Stimulated activated naive B cell treated with anti-CD40 and anti-IgM and Interleukin-4, amounts not matched to agents 10 μg/mL and 1 μg/mL and 100 μg/mL, for 72 hours (primary cell): ENCODE results near the gene RBM8A.

ENCODE experiments used
- ATAC-seq, 2 donors: fragments of 150-1000 bp; cut with Tn5 transposase; replicated peaks; 2 replicates each; pipeline ENCODE4 v1.10.0; 2021; ENCODE audit warnings: moderate library complexity in 1 of 2
- DNase-seq: peaks from one replicate; pipeline ENCODE4 v3.0.0; 2021
- H3K27ac Mint-ChIP-seq: one replicate; pipeline ENCODE4 v1.8.0; 2022; ENCODE audit warnings: mild to moderate bottlenecking, mixed read lengths
- H3K27me3 Mint-ChIP-seq, 2 donors: one replicate each; pipeline ENCODE4 v1.8.0; 2022; ENCODE audit warnings: mixed read lengths in 2 of 2
- H3K36me3 Mint-ChIP-seq, 2 donors: one replicate each; pipeline ENCODE4 v1.8.0; 2022; ENCODE audit warnings: mixed read lengths in 2 of 2, mild to moderate bottlenecking in 1 of 2
- H3K4me1 Mint-ChIP-seq, 2 donors: one replicate each; pipeline ENCODE4 v1.8.0; 2022; ENCODE audit warnings: mixed read lengths in 2 of 2, mild to moderate bottlenecking in 1 of 2
- H3K4me3 Mint-ChIP-seq, 2 donors: one replicate each; pipeline ENCODE4 v1.8.0; 2022; ENCODE audit warnings: mild to moderate bottlenecking in 2 of 2, mixed read lengths in 2 of 2, moderate library complexity in 1 of 2
- H3K9me3 Mint-ChIP-seq, 2 donors: one replicate each; pipeline ENCODE4 v1.8.0; 2022; ENCODE audit warnings: mixed read lengths in 2 of 2, mild to moderate bottlenecking in 1 of 2

RBM8A gene

DNA sequence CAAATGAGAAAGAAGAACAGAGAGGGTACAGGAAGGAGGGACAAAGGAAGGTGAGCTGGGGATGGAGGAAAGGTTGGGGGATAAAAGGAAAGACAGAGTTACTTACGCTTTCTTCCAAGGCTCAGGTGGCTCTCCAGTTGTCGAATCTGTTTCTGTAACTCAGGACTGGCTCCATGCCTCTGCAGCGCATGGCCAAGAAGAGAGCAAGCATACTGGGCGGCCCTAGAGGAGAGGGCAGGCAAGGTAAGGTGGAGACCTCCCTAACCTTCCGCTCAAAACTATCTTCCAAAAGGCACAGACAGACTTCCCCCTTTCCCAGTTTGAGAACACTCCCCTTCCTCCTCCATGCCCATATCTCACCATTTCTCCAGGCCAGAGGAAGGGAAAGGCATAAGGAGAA, 9.7 kb downstream of the RBM8A start:
- DNase-seq (no peak), ATAC-seq (no peak)
- Mint-ChIP-seq H3K36me3 (peaks cover 23 to 56% of the 10 kb centered on the region in 2 donors), H3K27me3 (no peaks in the 10 kb centered on the region), H3K27ac (peak overlapping the region; percentile 97), H3K4me1 (peaks cover 28 to 60% of the 10 kb centered on the region in 2 donors), H3K4me3 (peak overlapping the region; percentile 94 to 99), H3K9me3 (no peaks in the 10 kb centered on the region)

DNA sequence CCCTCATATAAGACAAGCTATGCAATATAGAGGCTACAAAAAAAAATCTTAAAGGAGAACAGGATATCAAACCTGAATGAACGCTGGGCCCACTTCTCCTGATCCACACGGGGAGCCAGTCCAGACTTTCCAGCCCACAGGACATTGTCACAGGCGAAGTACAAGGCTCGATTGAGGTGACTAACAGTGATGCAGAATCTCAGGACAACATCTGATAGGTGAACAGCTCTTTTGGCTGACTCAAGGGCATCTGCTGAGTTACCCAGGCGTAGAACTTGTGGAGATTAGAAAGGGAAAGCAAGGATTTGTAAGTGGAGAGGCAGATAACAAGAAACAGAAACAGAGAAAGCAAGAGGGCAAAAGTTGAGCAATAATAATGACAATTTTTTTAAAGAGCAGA, 10.5 kb downstream of the RBM8A start:
- H3K4me1 Mint-ChIP-seq: peaks cover 34 to 67% of the 10 kb centered on the region in 2 donors
- H3K9me3 Mint-ChIP-seq: no peaks in the 10 kb centered on the region
- H3K36me3 Mint-ChIP-seq: peaks cover 28 to 63% of the 10 kb centered on the region in 2 donors
- ATAC-seq (no peak), DNase-seq (no peak)
- H3K27ac Mint-ChIP-seq: peak overlapping the region; percentile 27
- no peaks in the 10 kb centered on the region for H3K27me3 Mint-ChIP-seq
- peak overlapping the region; percentile 68 to 73 for H3K4me3 Mint-ChIP-seq

DNA sequence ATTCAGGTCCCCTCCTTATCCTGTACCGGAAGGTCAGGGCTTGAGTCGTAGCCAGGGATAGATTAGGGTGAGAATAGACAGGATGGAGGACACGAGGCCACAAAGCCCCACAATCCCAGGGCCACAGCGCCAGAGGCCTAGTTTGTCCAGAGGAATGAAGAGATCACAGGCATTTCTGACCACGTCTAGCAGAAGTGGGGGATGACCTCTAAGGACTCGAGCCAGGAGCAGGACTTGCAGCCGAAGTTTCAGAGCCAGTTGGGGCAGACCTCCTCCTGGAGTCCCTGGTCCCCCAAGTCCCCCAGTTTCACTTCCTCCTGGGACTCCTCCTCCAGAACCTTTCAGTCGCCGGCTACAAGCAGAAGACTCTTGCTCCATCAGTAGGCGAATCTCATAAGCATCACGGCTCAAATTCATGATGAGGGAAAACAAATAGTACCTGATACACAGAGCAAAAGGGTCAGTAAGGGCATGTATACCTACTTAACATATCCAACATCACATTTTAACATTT, 15.1 kb downstream of the RBM8A start:
- DNase-seq (no peak), ATAC-seq (no peak)
- Mint-ChIP-seq H3K4me3 (no peak overlapping the region), H3K9me3 (no peaks in the 10 kb centered on the region), H3K27ac (no peak overlapping the region), H3K36me3 (peaks cover 51 to 70% of the 10 kb centered on the region in 2 donors), H3K27me3 (no peaks in the 10 kb centered on the region), H3K4me1 (peaks cover 24 to 45% of the 10 kb centered on the region in 2 donors)

DNA sequence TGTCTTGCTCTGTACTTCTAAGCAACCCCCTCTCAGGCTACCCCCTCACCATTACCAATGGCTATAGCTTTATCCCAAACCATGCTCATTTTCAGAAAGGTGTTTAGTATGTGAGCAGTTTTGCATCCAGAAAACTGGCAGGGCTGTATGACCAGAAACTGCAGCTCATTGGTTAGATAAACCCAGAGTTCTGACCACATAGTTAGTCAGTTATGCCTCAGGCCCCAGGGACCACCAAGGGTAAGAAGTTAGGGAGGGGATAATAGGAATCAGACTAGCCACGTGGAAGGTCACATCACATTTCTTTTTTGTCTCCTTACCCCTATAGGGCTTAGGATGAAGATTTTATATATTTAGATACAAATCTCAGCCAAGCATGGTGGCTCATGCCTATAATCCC, 18.6 kb downstream of the RBM8A start:
- no peak for DNase-seq
- no peak overlapping the region for H3K4me3 Mint-ChIP-seq
- H3K4me1 Mint-ChIP-seq: peaks cover 14 to 22% of the 10 kb centered on the region in 2 donors

DNA sequence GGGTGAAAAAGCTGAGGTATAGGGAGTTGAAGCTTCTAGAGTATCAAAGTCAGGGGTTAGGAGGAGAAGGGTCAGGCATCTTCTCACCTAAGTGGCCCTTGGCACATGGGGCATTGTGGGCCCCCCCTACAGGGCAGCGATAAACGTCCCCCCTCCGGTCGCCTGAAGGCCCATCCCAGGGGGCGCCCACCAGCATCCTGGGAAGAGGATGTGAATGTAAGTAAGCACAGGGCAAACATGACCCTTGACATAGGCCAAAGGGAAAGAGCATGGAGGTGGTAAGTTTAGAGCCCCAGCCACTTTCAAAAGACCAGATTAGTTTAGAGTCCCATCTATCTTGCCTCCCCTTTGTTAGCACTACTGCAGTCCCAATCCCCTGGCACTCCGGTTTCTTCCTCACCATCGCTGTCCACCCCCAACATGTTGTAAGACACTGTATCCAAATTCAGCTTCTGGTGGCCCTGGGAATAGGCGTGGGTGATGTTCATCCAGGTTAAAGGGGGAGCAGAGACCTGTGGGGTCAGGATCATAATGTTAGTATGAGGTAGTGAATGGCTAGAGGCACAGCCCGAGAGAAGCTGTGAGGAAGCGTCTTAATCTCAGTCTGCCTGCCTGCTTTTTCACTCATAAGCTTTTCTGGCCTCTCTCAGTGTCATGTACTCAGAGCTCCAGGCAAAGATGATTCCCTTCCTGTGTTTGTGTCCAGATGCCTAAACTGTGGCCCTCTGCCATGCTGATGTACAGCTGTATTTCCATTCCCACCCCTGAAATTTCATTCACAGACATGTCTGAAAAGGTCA, 20.1 kb downstream of the RBM8A start:
- no peak for DNase-seq
- ATAC-seq: no peak
- H3K36me3 Mint-ChIP-seq: peaks cover 33 to 38% of the 10 kb centered on the region in 2 donors
- H3K27me3 Mint-ChIP-seq: no peaks in the 10 kb centered on the region
- no peak overlapping the region for H3K27ac Mint-ChIP-seq
- H3K4me1 Mint-ChIP-seq: peaks cover 7 to 13% of the 10 kb centered on the region in 2 donors
- H3K4me3 Mint-ChIP-seq: no peak overlapping the region
- H3K9me3 Mint-ChIP-seq: no peaks in the 10 kb centered on the region

More for the DNA sequence above, 18.6 kb downstream of the RBM8A start:
- no peak for ATAC-seq
- H3K36me3 Mint-ChIP-seq: peaks cover 40 to 50% of the 10 kb centered on the region in 2 donors
- no peak overlapping the region for H3K27ac Mint-ChIP-seq
- H3K9me3 Mint-ChIP-seq: no peaks in the 10 kb centered on the region
- H3K27me3 Mint-ChIP-seq: no peaks in the 10 kb centered on the region

DNA sequence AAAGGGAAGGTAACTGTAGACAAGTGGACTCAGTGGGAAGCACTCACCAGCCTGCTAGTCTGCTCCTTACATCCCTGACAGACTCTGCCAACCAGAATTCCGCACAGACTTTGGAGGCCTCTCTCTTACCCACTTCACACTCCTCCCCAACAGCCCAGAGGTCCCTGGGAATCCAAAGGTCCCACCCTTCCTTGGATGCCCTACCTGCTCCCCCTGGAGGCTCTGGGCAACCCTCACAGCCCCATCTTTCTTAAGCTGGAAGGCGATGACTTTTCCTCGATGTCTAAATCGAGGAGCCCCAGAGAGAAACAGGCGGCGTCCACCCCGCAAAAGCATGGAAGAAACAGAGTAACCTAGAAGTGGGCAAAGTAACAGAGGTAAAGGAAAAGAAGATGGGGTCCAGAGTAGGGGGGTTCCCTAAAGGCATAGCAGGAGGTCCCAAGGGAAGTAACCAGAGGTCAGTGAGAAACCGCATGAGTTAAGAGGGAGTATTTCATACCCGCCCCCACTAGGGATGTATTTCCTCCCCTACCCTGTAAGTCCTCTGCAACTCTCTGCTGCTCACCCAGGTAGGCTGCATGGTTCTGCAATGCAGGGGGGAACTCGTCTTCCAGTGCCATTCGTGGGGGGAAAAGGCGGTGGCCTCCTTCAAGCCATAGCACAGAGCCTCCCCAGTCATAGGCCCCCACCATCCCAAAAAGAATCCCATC, 25.8 kb downstream of the RBM8A start:
- Mint-ChIP-seq H3K27ac (no peak overlapping the region), H3K4me1 (no peaks in the 10 kb centered on the region), H3K4me3 (no peak overlapping the region), H3K27me3 (no peaks in the 10 kb centered on the region), H3K9me3 (no peaks in the 10 kb centered on the region), H3K36me3 (peaks cover 24 to 35% of the 10 kb centered on the region in 2 donors)
- ATAC-seq (no peak), DNase-seq (no peak)

DNA sequence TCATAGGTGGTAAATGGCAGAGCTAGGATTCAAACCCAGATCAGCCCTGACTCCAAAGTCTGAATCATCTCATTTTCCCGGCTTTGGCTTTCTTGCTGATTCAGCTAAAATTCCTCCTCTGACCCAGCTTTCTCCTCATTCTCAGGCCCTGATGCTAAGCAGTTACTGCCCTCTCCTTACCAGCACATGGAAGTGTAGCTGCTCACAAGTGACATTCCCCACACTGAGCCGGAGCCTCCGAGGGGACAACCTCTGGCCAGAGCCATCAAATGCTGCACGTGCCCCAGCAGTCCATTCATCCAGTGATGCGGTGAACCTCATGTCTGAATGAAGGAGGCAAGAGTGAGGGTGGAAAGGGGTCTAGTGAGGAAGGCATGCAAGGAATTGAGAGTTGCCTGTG, 28.5 kb downstream of the RBM8A start:
- Mint-ChIP-seq H3K27me3 (no peaks in the 10 kb centered on the region), H3K4me1 (no peaks in the 10 kb centered on the region)

DNA sequence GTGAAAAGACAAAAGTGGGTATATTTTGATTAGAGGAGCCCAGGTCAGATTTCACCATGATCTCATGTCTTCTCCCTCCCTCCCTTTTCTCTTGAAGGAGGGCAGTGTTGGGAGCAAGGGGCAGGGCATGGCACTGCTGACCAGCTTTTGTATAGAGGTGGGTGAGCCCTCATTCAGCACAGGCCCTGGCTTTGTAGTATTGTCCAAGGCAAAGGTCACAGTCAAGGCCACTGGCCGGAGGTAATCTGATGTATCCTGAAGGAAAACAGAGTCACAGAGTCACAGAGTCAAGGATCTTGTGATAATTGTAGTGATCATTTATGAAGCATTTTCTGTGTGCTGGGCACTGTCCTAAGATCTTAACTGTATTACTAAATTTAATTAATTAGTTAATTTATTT, 29.3 kb downstream of the RBM8A start:
- no peaks in the 10 kb centered on the region for H3K4me1 Mint-ChIP-seq
- H3K27me3 Mint-ChIP-seq: no peaks in the 10 kb centered on the region
- no peak for ATAC-seq
- no peaks in the 10 kb centered on the region for H3K9me3 Mint-ChIP-seq
- peaks cover 27 to 42% of the 10 kb centered on the region in 2 donors for H3K36me3 Mint-ChIP-seq
- DNase-seq: no peak
- H3K4me3 Mint-ChIP-seq: no peak overlapping the region
- no peak overlapping the region for H3K27ac Mint-ChIP-seq

More for the DNA sequence above, 28.5 kb downstream of the RBM8A start:
- ATAC-seq (no peak), DNase-seq (no peak)
- H3K9me3 Mint-ChIP-seq: no peaks in the 10 kb centered on the region
- H3K4me3 Mint-ChIP-seq: no peak overlapping the region
- peaks cover 28 to 35% of the 10 kb centered on the region in 2 donors for H3K36me3 Mint-ChIP-seq
- no peak overlapping the region for H3K27ac Mint-ChIP-seq

DNA sequence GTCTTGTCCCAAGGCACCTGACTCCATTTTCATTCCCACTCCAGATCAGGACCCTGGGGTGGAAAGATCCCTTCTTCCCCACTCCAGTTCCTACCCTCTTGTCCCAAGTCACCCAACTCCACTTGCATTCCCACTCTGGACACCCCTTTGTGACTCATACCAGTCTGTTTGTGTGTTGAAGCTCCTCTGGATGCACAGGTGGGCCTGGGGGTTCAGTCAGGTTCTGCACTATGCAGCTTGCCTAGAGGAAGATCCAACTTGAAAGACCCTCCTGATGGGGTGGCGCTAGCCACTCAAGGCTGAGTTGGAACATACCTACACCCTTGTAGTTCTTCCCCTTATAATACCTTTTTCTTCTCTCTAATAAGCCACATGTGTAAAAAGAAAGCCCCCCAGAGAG, 31.8 kb downstream of the RBM8A start:
- H3K36me3 Mint-ChIP-seq: peaks cover 19 to 28% of the 10 kb centered on the region in 2 donors

DNA sequence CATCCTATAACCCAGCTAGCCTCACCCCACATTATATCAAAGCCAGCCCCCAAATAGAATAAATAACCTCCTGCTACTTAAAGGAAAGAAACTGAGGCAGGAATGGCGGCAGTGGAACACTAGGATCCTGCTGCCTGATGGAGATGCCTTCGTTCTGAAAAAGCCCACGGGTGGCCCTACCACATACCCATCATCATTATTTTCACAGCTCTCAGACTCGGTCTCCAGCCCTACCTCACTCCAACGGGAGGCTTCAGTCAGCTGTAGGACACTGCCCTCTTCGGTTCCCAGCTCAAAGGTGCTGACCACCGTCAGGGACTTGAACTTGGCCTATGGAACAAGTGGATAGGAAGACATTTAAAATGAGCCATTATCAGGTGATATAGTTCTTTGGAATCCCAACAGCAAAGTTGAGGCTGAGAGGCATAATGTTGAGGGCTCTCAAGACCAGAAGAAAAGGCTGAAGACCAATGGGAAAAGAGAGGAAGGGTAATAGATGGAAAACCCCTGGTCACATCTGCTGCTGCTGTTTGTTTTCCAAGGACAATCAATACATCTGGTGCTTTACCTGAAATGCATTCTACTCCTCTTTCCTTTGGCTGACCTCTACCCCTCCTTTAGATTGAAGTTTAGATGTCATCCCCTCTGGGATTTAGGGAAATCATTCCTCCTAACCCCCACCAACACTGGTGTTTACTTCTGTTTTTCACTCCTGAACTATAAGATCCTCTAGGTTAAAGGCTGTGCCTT, 33.8 kb downstream of the RBM8A start:
- H3K4me1 Mint-ChIP-seq: no peaks in the 10 kb centered on the region
- no peaks in the 10 kb centered on the region for H3K9me3 Mint-ChIP-seq
- peaks cover 16 to 25% of the 10 kb centered on the region in 2 donors for H3K36me3 Mint-ChIP-seq
- H3K27me3 Mint-ChIP-seq: no peaks in the 10 kb centered on the region
- H3K27ac Mint-ChIP-seq: no peak overlapping the region
- no peak overlapping the region for H3K4me3 Mint-ChIP-seq
- DNase-seq: no peak
- no peak for ATAC-seq

More for the DNA sequence above, 31.8 kb downstream of the RBM8A start:
- Mint-ChIP-seq H3K9me3 (no peaks in the 10 kb centered on the region), H3K27ac (no peak overlapping the region), H3K4me3 (no peak overlapping the region), H3K27me3 (no peaks in the 10 kb centered on the region), H3K4me1 (no peaks in the 10 kb centered on the region)
- no peak for DNase-seq
- no peak for ATAC-seq

DNA sequence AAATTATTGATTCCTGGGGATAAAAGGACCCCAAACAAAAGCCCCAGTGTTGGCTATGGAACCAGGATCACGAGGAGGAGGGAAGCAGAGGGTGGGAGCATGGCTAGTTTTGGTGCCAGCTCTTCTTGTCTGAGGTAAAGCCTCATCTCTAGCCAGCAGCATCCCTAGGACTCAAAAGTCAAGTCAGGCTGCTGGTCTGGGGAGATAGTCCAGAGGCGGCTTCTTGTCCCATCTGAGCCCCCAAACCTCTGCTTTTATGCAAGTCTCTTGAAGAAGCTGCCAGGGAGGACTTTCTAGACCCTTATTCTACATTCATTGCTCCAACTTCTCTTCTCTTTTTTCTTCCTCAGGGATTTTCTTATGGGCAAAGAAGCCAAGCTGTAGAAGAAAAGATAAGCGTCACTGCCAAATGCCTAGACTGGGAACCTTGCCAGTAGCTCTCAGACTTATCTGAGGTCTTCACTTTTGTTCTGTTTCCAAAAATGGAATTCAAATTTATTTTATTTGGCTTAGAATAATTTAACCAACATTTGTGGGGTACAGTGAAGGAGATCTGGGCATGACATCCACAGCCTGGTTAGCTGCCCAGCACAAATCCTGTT, 34.7 kb downstream of the RBM8A start:
- DNase-seq (no peak), ATAC-seq (no peak)
- Mint-ChIP-seq H3K36me3 (peaks cover 13 to 21% of the 10 kb centered on the region in 2 donors), H3K4me1 (no peaks in the 10 kb centered on the region), H3K27ac (no peak overlapping the region), H3K4me3 (no peak overlapping the region), H3K27me3 (no peaks in the 10 kb centered on the region), H3K9me3 (no peaks in the 10 kb centered on the region)

DNA sequence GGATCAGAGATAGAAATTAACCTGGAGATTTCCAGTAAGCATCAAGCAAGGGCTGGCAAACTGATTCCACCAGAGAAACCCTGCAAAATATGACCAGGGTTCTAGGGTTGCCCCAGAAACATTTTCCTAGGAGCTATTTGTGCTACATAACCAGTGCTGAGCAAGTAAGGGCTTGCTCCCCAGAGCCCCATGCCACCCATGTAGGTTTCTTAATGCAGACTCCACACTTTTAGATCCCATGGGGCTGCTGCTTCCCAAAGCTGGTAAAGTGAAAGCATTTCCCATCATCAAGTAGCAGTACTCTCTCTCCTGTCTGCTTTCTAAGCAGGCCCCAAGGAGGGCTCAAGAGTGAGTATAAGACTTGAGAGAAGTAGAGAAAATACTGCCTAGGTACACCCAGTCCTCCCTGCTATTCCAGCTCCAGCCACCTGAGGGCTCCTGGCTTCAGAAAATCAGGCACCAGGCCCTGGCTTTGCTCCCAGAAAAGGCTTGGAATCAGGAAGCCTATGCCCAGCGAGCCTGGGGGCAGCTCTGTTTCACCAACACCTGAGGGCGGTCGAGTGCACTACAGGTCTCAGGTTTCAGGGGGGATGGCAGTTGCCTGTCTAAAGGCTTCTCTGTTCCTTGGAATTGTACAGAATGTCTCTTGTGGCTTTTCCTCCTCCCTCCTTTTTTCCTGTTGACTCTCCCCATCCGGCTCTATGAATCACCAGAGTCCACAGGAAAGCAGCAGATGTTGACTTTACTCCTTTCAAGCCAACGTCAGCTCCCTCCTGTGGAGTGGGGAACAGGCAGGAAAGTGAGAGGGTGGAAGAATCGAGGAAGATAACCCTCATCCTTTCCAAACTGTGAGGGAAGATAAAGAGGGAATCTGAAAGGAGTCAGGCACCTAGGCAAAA, 35.4 kb downstream of the RBM8A start:
- H3K36me3 Mint-ChIP-seq: peaks cover 10 to 14% of the 10 kb centered on the region in 2 donors
- DNase-seq: peak; percentile 12
- peak; percentile 55 to 76 for ATAC-seq
- H3K27me3 Mint-ChIP-seq: no peaks in the 10 kb centered on the region
- H3K4me1 Mint-ChIP-seq: peaks cover under 1 to 1% of the 10 kb centered on the region in 2 donors
- no peaks in the 10 kb centered on the region for H3K9me3 Mint-ChIP-seq
- H3K27ac Mint-ChIP-seq: no peak overlapping the region
- H3K4me3 Mint-ChIP-seq: no peak overlapping the region

DNA sequence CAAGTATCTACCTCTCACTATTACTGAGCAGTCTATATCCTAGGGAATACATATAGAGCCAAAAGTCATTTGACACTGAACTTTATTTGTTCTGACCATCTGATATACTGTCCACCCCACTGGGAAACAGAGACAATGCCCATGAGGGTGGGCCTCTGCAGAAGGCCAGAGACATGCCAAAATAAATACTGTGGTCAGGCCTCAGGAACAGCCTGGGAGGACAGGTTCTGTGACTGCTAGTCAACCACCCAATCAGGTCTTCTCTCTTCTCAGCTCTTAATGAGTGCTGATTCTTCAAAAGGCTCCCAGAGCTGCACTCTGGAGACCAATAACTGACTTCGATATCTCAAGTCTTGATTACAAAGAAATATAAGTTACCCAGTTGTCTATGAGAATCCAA, 36.1 kb downstream of the RBM8A start:
- no peaks in the 10 kb centered on the region for H3K9me3 Mint-ChIP-seq
- peaks cover 6 to 9% of the 10 kb centered on the region in 2 donors for H3K36me3 Mint-ChIP-seq
- H3K4me1 Mint-ChIP-seq: peaks cover 2 to 8% of the 10 kb centered on the region in 2 donors
- no peak for DNase-seq
- no peak overlapping the region for H3K4me3 Mint-ChIP-seq
- H3K27ac Mint-ChIP-seq: no peak overlapping the region
- no peak for ATAC-seq
- H3K27me3 Mint-ChIP-seq: no peaks in the 10 kb centered on the region
